GM19193 (cell line): ENCODE measurements around the gene KCND3.

Source experiments
- POLR2A ChIP-seq: IDR thresholded peaks from 4 replicates; pipeline ENCODE4 v1.6.1; 2011; ENCODE audit not compliant: insufficient read depth, insufficient read length; ENCODE audit errors: extremely low read depth

KCND3 gene

GRCh38 chr1:111876631-111877030 is 112.8 kb downstream of the KCND3 start:
- no peak for TF ChIP-seq POLR2A

GRCh38 chr1:111875640-111876039 is 113.8 kb downstream of the KCND3 start:
- TF ChIP-seq POLR2A = no peak

GRCh38 chr1:111873460-111874030 is 115.9 kb downstream of the KCND3 start:
- TF ChIP-seq POLR2A = no peak

GRCh38 chr1:111870181-111870580 is 119.3 kb downstream of the KCND3 start:
- no peak for TF ChIP-seq POLR2A

GRCh38 chr1:111867868-111868440 is 121.5 kb downstream of the KCND3 start:
- no peak for TF ChIP-seq POLR2A

GRCh38 chr1:111864862-111865261 is 124.6 kb downstream of the KCND3 start:
- TF ChIP-seq POLR2A = no peak

GRCh38 chr1:111863401-111863800 is 126.1 kb downstream of the KCND3 start:
- TF ChIP-seq POLR2A = no peak

- TF ChIP-seq POLR2A = no peak
Measured at GRCh38 chr1:111862599-111862998, 126.9 kb downstream of the KCND3 start.

GRCh38 chr1:111861523-111861922 is 127.9 kb downstream of the KCND3 start:
- TF ChIP-seq POLR2A = no peak

- TF ChIP-seq POLR2A = no peak
Measured at GRCh38 chr1:111857194-111857651, 132.2 kb downstream of the KCND3 start.

- no peak for TF ChIP-seq POLR2A
Measured at GRCh38 chr1:111856411-111857185, 132.9 kb downstream of the KCND3 start.

- no peak for TF ChIP-seq POLR2A
Measured at GRCh38 chr1:111855260-111855659, 134.2 kb downstream of the KCND3 start.

GRCh38 chr1:111852261-111852721 is 137.2 kb downstream of the KCND3 start:
- TF ChIP-seq POLR2A = no peak

- no peak for TF ChIP-seq POLR2A
Measured at GRCh38 chr1:111851552-111851951, 137.9 kb downstream of the KCND3 start.

- no peak for TF ChIP-seq POLR2A
Measured at GRCh38 chr1:111850109-111850508, 139.4 kb downstream of the KCND3 start.
